GM12872 (cell line): ENCODE measurements around the gene ATXN7L1.

Experiments used
- CTCF ChIP-seq: IDR thresholded peaks from 3 replicates; pipeline ENCODE4 v1.5.1; 2011; ENCODE audit warnings: low read depth, mild to moderate bottlenecking, low read length, moderate library complexity; ENCODE audit not compliant: insufficient read depth

ATXN7L1 gene

GRCh38 chr7:105567024-105567423 is 309.4 kb downstream of the ATXN7L1 start:
- no peak for TF ChIP-seq CTCF

- no peak for TF ChIP-seq CTCF
These were observed 311.2 kb downstream of the ATXN7L1 start for GRCh38 chr7:105565190-105565589.

GRCh38 chr7:105559926-105560325 is 316.5 kb downstream of the ATXN7L1 start:
- no peak for TF ChIP-seq CTCF
